SU-DHL-6 (cell line): Measurements from ENCODE around the gene GPRC5A.

Source experiments
- H2AFZ ChIP-seq: fragments of 200-600 bp; sonication (generic); 2 replicates; pipeline ENCODE4 v1.6.1; 2014; ENCODE audit warnings: low read depth, mild to moderate bottlenecking, moderate library complexity, mixed read lengths, antibody characterized with exemption, low read length; ENCODE audit not compliant: severe bottlenecking
- H3F3A ChIP-seq: fragments of 200-600 bp; shearing (Covaris generic); 2 replicates; pipeline ENCODE4 v1.6.0; 2016; ENCODE audit warnings: antibody characterized with exemption, mild to moderate bottlenecking; ENCODE audit not compliant: insufficient read depth
- H3K27ac ChIP-seq: fragments of 200-600 bp; sonication (generic); 2 replicates; pipeline ENCODE4 v1.5.1; 2016; ENCODE audit warnings: low read depth, mild to moderate bottlenecking, low read length, moderate library complexity, mixed read lengths
- H3K27me3 ChIP-seq: fragments of 200-600 bp; sonication (generic), shearing (Covaris generic); 2 replicates; pipeline ENCODE4 v1.6.0; 2014; ENCODE audit warnings: mild to moderate bottlenecking, low read length
- H3K36me3 ChIP-seq: fragments of 200-600 bp; sonication (generic); 2 replicates; pipeline ENCODE4 v1.6.1; 2014; ENCODE audit warnings: mild to moderate bottlenecking, low read length, mixed read lengths
- H3K4me2 ChIP-seq: fragments of 300-600, 200-600 bp; shearing (Covaris generic), sonication (generic); 2 replicates; pipeline ENCODE4 v1.6.0; 2014; ENCODE audit warnings: low read length, low read depth, mild to moderate bottlenecking; ENCODE audit not compliant: poor library complexity, severe bottlenecking
- H3K4me3 ChIP-seq: fragments of 200-600 bp; sonication (generic); 2 replicates; pipeline ENCODE4 v1.5.1; 2014; ENCODE audit warnings: antibody characterized with exemption, low read length, mild to moderate bottlenecking, mixed read lengths; ENCODE audit not compliant: insufficient read depth, poor library complexity, severe bottlenecking
- H3K79me2 ChIP-seq: fragments of 200-600 bp; sonication (generic); 2 replicates; pipeline ENCODE4 v1.6.1; 2014; ENCODE audit warnings: mild to moderate bottlenecking, low read length, moderate library complexity; ENCODE audit not compliant: insufficient read depth
- H3K9ac ChIP-seq: fragments of 200-600 bp; sonication (generic); 2 replicates; pipeline ENCODE4 v1.7.0; 2014; ENCODE audit warnings: mild to moderate bottlenecking, low read length
- H3K9me2 ChIP-seq: fragments of 200-600 bp; sonication (generic); replicated peaks from 2 replicates; pipeline ENCODE4 v1.6.1; 2014; ENCODE audit warnings: low read length; ENCODE audit not compliant: insufficient read depth
- H3K9me3 ChIP-seq: fragments of 200-600 bp; sonication (generic); 2 replicates; pipeline ENCODE4 v1.6.1; 2014; ENCODE audit warnings: low read length, mixed read lengths; ENCODE audit not compliant: insufficient read depth
- H4K20me1 ChIP-seq: fragments of 200-600 bp; sonication (generic); 2 replicates; pipeline ENCODE4 v1.6.1; 2014; ENCODE audit warnings: low read depth, mild to moderate bottlenecking, antibody characterized with exemption, low read length, moderate library complexity, mixed read lengths
- EZH2phosphoT487 ChIP-seq: fragments of 200-600 bp; sonication (generic), shearing (Covaris generic); conservative IDR thresholded peaks from 2 replicates; pipeline ENCODE4 v1.6.1; 2018; ENCODE audit warnings: mild to moderate bottlenecking, antibody characterized with exemption, low read length, moderate library complexity, mixed read lengths
- TF ChIP-seq, protein P1 (sequence below): fragments of 200-600 bp; sonication (generic); IDR thresholded peaks from one replicate; pipeline ENCODE4 v1.5.1; 2017; ENCODE audit warnings: antibody characterized with exemption, mild to moderate bottlenecking, low read length, moderate library complexity; ENCODE audit not compliant: insufficient read depth, poor library complexity, severe bottlenecking

GPRC5A gene

DNA sequence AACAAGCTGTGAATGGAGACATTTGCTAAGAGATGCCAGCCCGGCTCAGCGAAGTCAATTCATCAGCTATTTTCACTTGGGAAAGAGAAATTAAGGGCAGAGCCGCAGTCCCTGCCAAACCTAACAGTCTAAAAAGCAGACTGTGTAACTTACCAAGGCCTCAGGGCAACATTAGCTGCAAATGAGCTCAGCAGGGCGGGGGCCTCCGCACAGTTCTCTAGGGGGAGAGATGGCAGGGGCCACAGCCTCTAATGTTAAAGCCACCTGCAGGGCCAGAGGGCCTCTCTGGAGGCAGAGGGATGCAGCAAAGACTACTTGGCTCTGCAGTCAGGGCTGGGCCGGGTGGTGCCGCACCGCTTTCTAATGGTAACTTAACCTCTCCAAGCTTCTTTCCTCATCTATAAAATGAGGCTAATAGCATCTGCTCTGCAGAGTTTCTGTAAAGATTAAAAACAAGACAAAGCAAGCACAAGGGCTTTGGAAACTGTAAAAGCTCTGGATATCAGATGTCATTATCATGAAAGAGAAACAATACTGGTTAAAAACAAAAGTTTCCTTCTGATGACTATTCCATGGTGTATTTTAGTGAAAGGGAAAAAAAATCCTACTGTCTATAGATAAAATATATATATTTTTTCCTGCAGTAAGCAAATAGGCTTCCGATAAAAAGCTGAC lies 13.4 kb upstream of the GPRC5A start:
- H3K27ac ChIP-seq, result no peak overlapping the region
- H3K9ac ChIP-seq, result no peak overlapping the region
- no peak overlapping the region for H2AFZ ChIP-seq
- H4K20me1 ChIP-seq, result no peaks in the 10 kb centered on the region
- no peaks in the 10 kb centered on the region for H3K9me2 ChIP-seq
- no peaks in the 10 kb centered on the region for H3K9me3 ChIP-seq
- H3K4me2 ChIP-seq, result no peak overlapping the region
- no peaks in the 10 kb centered on the region for H3K79me2 ChIP-seq
- H3K27me3 ChIP-seq, result no peaks in the 10 kb centered on the region
- no peaks in the 10 kb centered on the region for H3F3A ChIP-seq
- no peak for TF ChIP-seq EZH2phosphoT487
- no peaks in the 10 kb centered on the region for H3K36me3 ChIP-seq
- no peak overlapping the region for H3K4me3 ChIP-seq

DNA sequence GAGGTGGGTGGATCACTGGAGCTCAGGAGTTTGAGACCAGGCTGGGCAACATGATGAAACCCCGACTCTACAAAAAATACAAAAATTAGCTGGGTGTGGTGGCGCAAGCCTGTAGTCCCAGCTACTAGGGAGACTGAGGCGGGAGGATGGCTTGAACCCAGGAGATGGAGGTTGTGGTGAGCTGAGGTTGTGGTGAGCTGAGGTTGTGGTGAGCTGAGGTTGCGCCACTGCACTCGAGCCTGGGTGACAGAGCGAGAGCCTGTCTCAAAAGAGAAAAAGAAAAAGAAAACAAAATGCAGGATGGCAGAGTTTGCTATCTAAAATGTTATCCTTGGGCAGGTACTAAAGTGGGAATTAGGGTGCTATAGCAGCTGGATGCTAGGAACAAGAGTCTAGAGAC lies 10.8 kb upstream of the GPRC5A start:
- Histone ChIP-seq H3F3A (no peaks in the 10 kb centered on the region), H4K20me1 (no peaks in the 10 kb centered on the region), H3K79me2 (no peaks in the 10 kb centered on the region), H2AFZ (no peak overlapping the region), H3K9me3 (no peaks in the 10 kb centered on the region), H3K27me3 (no peaks in the 10 kb centered on the region), H3K4me3 (no peak overlapping the region), H3K9ac (no peak overlapping the region), H3K9me2 (no peaks in the 10 kb centered on the region), H3K27ac (no peak overlapping the region), H3K36me3 (no peaks in the 10 kb centered on the region), H3K4me2 (no peak overlapping the region)
- TF ChIP-seq, protein P1, sequence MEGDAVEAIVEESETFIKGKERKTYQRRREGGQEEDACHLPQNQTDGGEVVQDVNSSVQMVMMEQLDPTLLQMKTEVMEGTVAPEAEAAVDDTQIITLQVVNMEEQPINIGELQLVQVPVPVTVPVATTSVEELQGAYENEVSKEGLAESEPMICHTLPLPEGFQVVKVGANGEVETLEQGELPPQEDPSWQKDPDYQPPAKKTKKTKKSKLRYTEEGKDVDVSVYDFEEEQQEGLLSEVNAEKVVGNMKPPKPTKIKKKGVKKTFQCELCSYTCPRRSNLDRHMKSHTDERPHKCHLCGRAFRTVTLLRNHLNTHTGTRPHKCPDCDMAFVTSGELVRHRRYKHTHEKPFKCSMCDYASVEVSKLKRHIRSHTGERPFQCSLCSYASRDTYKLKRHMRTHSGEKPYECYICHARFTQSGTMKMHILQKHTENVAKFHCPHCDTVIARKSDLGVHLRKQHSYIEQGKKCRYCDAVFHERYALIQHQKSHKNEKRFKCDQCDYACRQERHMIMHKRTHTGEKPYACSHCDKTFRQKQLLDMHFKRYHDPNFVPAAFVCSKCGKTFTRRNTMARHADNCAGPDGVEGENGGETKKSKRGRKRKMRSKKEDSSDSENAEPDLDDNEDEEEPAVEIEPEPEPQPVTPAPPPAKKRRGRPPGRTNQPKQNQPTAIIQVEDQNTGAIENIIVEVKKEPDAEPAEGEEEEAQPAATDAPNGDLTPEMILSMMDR, result no peak
- TF ChIP-seq EZH2phosphoT487, result no peak

DNA sequence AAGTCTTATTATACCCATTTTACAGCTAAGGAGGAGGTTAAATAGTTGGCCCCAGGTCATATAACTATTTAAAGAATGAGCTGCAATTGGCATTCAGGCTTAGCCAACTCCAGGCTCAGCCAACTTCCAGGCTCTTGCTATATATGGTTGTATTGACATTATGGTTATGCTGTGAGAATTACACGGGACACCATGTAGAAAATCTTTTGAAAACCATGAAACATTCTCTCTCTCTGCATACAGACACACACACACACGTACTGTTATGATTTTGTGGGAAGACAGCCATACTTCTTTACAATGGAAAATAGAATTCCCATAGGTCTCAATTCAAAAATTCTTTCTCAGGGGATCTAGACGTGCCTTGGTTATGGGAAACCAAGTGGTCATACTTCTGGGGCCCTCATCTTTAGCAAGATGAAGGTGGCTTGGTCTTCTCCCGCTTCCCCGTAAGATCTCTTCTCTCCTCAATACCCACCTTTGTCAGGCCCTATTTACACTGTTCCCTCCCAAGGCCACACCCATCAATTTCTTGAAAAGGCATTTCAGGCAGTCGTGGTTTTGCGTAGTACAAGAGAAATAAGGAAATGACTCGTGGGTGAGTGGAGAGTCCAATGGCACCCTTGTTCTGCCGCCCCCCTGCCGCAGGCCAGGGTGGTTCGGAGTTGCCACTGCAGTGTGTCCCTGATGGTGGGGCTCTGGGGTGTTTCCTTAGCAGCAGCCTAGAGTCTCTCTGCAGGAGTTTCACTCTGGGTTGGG lies 10.0 kb upstream of the GPRC5A start:
- Histone ChIP-seq H3K36me3 (no peaks in the 10 kb centered on the region), H3K27ac (no peak overlapping the region), H3K9me3 (no peaks in the 10 kb centered on the region), H4K20me1 (no peaks in the 10 kb centered on the region), H3K4me2 (no peak overlapping the region), H3K79me2 (no peaks in the 10 kb centered on the region), H3F3A (no peaks in the 10 kb centered on the region), H3K9ac (no peak overlapping the region), H3K4me3 (no peak overlapping the region), H3K9me2 (no peaks in the 10 kb centered on the region), H2AFZ (no peak overlapping the region), H3K27me3 (no peaks in the 10 kb centered on the region)
- TF ChIP-seq, protein P1, result no peak
- TF ChIP-seq EZH2phosphoT487, result no peak

DNA sequence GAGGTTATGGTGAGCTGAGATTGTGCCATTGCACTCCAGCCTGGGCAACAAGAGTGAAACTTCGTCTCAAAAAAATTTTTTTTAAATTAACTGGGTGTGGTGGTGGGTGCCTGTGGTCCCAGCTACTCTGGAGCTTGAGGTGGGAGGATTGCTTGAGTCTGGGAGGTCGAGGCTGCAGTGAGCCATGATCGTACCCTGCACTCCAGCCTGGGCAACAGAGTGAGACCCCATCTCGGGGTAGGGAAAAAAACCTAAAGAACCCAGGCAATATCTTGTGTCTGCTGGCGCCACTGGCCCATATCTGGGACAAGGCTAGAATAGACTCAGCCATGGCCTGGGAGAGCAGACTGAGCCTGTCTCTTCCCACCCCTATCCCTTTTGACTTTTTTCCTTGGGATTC lies 9.1 kb upstream of the GPRC5A start:
- Histone ChIP-seq H3F3A (no peaks in the 10 kb centered on the region), H3K27ac (no peak overlapping the region), H3K27me3 (no peaks in the 10 kb centered on the region), H4K20me1 (no peaks in the 10 kb centered on the region), H3K9me2 (no peaks in the 10 kb centered on the region), H3K79me2 (no peaks in the 10 kb centered on the region), H3K4me2 (no peak overlapping the region), H3K4me3 (no peak overlapping the region), H3K36me3 (no peaks in the 10 kb centered on the region), H2AFZ (no peak overlapping the region), H3K9ac (no peak overlapping the region), H3K9me3 (no peaks in the 10 kb centered on the region)
- no peak for TF ChIP-seq EZH2phosphoT487
